Activated CD8-positive, alpha-beta T cell treated with anti-CD3 and anti-CD28 coated beads for 36 hours (primary cell): Measurements from ENCODE around the gene FNBP1L. TPM values are rescaled to one million over a fixed set of nuclear protein-coding genes. Genes with fewer than 3 reads are reported as not detected.

Experiments used
- ATAC-seq: fragments of 200-7000 bp; cut with Tn5 transposase; one replicate; pipeline ENCODE4 v1.10.0; 2021; ENCODE audit warnings: mild to moderate bottlenecking, moderate library complexity
- CTCF ChIA-PET: fragments of 350-600 bp; sonication (Branson Sonifier 250); formaldehyde crosslinking; loops from one replicate; lab custom pipeline; 2021; ENCODE audit warnings: antibody characterized with exemption; lab: Charles Lee
- POLR2A ChIA-PET: fragments of 350-600 bp; sonication (Branson Sonifier 250); formaldehyde crosslinking; loops from one replicate; lab custom pipeline; 2021; ENCODE audit warnings: antibody characterized with exemption; lab: Charles Lee
- DNase-seq: peaks from one replicate; pipeline ENCODE4 v3.0.0-alpha.2; 2020
- H3K27ac Mint-ChIP-seq: one replicate; pipeline ENCODE4 v1.8.0; 2021; ENCODE audit warnings: mild to moderate bottlenecking, mixed read lengths
- H3K27me3 Mint-ChIP-seq: one replicate; pipeline ENCODE4 v1.8.0; 2021; ENCODE audit warnings: mixed read lengths
- H3K36me3 Mint-ChIP-seq: one replicate; pipeline ENCODE4 v1.8.0; 2021; ENCODE audit warnings: low read depth, mixed read lengths
- H3K4me1 Mint-ChIP-seq: one replicate; pipeline ENCODE4 v1.8.0; 2021; ENCODE audit warnings: low read depth, mixed read lengths
- H3K4me3 Mint-ChIP-seq: one replicate; pipeline ENCODE4 v1.8.0; 2021; ENCODE audit warnings: mild to moderate bottlenecking, moderate library complexity, mixed read lengths
- H3K9me3 Mint-ChIP-seq: one replicate; pipeline ENCODE4 v1.8.0; 2021; ENCODE audit warnings: mixed read lengths
- CTCF ChIP-seq: fragments of 200-600 bp; IDR thresholded peaks from one replicate; pipeline ENCODE4 v1.8.0; 2022; ENCODE audit warnings: antibody characterized with exemption, mild to moderate bottlenecking
- intact Hi-C: fragments of 100-400 bp; cut with micrococcal nuclease; formaldehyde crosslinking; loops from one replicate; pipeline ENCODE4 v1.10.0; 2022
- total RNA-seq, 2 experiments: library from RNA; stranded (reverse); gene quantifications; one replicate each; pipeline ENCODE4 v1.2.3, GENCODE V29; 2021

FNBP1L gene
- total RNA-seq, 2 experiments from 2014 or later, result 0.20 to 0.25 TPM

DNA sequence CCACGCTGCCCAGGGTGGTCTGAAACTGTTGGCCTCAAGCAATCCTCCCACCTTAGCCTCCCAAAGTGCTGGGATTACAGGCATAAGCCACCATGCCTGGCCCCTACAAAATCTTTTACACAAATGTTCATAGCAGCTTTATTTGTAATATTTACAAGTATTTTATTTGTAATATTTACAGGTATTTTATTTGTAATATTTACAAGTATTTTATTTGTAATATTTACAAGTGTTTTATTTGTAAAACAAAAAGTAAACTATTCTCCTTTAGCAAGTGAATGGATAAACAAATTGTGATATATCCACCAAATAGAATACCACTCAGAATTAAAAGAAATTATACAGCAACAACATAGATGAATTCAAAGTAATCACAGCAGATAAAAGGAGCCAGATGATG lies 11.4 kb upstream of the FNBP1L start:
- CTCF ChIA-PET, result interaction anchor here (0.6 to 1.8 kb wide), 9 partner anchors 10 to 408 kb away, joined by 3 to 9 read pairs (median 5); no protein-coding TSS in a partner anchor

DNA sequence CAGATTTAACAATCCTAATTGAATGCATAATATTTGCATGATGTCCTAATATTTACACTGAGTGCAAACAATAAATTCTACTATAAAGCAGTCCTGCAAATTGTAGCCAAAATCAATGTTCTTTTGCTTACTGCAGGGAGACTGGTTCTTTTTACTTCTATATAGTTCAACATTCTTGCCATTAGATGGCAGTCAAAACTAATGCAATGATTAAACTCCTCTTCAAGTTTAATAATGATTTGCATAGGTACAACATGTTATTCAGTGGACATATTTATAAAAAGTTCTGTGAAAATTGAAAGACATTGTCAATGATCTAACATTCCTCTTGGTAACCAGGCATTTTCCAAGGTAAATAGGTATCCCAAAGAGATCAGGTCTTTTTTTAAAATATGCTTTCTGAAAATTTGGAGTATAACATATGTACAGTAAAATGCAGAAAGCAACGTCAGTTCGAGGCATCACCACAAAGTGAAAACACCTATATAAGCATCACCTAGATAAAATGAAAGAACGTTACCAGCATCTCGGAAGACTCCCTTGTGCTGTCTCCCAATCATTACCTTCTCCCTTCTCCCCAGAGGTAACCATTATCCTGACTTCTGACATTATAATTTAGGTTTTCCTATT lies 9.8 kb upstream of the FNBP1L start:
- H3K9me3 Mint-ChIP-seq, result no peaks in the 10 kb centered on the region
- peak; percentile 66 for TF ChIP-seq CTCF
- ChIA-PET POLR2A (no interaction called here), CTCF (interaction anchor here (0.8 to 1.8 kb wide), 5 partner anchors 9 to 408 kb away, joined by 3 to 9 read pairs (median 6); no protein-coding TSS in a partner anchor)
- no peak overlapping the region for H3K27ac Mint-ChIP-seq
- no peak overlapping the region for H3K4me3 Mint-ChIP-seq
- DNase-seq (no peak), ATAC-seq (peak; percentile 27)
- H3K36me3 Mint-ChIP-seq, result no peaks in the 10 kb centered on the region
- no peaks in the 10 kb centered on the region for H3K4me1 Mint-ChIP-seq
- peaks cover 6% of the 10 kb centered on the region for H3K27me3 Mint-ChIP-seq
- intact Hi-C loops, result loop anchor here (5.0 to 10.0 kb wide), 3 partner anchors 189 to 409 kb away; no protein-coding TSS in a partner anchor

More for the DNA sequence above, 11.4 kb upstream of the FNBP1L start:
- ATAC-seq (no peak), DNase-seq (no peak)
- POLR2A ChIA-PET, result no interaction called here
- H3K27ac Mint-ChIP-seq, result no peak overlapping the region
- TF ChIP-seq CTCF, result no peak
- H3K27me3 Mint-ChIP-seq, result peaks cover 5% of the 10 kb centered on the region
- H3K9me3 Mint-ChIP-seq, result no peaks in the 10 kb centered on the region
- intact Hi-C loops, result loop anchor here (5.0 to 10.0 kb wide), 3 partner anchors 191 to 411 kb away; no protein-coding TSS in a partner anchor
- H3K4me1 Mint-ChIP-seq, result no peaks in the 10 kb centered on the region
- no peaks in the 10 kb centered on the region for H3K36me3 Mint-ChIP-seq
- no peak overlapping the region for H3K4me3 Mint-ChIP-seq

GRCh38 chr1:93438716-93439115 lies 9.2 kb upstream of the FNBP1L start:
- Mint-ChIP-seq H3K4me1 (no peaks in the 10 kb centered on the region), H3K36me3 (no peaks in the 10 kb centered on the region), H3K9me3 (no peaks in the 10 kb centered on the region), H3K27me3 (peaks cover 9% of the 10 kb centered on the region), H3K4me3 (no peak overlapping the region), H3K27ac (no peak overlapping the region)
- DNase-seq, result no peak
- POLR2A ChIA-PET, result no interaction called here
- ATAC-seq, result no peak
- intact Hi-C loops, result loop anchor here (5.0 to 10.0 kb wide), 3 partner anchors 189 to 409 kb away; no protein-coding TSS in a partner anchor
- TF ChIP-seq CTCF, result no peak
- CTCF ChIA-PET, result no interaction called here

DNA sequence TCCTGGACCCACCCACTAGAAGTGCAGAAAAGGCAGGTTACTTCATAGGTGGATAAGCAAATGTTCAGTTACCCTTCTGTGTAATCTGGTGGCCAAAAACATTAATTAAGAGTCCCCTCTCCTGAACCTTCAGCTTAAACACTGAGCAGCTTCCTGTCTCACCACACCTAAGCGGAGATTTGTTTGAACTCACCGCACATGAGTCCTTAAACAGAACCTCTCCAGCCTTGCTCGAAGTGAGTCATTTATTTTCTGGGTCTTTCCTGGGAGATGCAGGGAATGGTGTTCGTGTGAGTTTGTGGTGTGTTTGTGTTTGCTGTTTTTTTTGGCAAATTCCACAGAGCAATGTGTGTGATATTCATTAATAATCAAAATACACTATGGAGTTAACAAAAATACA lies 7.6 kb upstream of the FNBP1L start:
- Mint-ChIP-seq H3K4me3 (no peak overlapping the region), H3K9me3 (no peaks in the 10 kb centered on the region), H3K4me1 (no peaks in the 10 kb centered on the region), H3K27ac (no peak overlapping the region), H3K27me3 (peaks cover 9% of the 10 kb centered on the region), H3K36me3 (no peaks in the 10 kb centered on the region)
- no peak for ATAC-seq
- intact Hi-C loops, result no loop called here
- no peak for DNase-seq
- no peak for TF ChIP-seq CTCF
- ChIA-PET POLR2A (no interaction called here), CTCF (interaction anchor here (0.8 to 1.0 kb wide), 2 partner anchors 136 to 189 kb away, joined by 3 read pairs; no protein-coding TSS in a partner anchor)

DNA sequence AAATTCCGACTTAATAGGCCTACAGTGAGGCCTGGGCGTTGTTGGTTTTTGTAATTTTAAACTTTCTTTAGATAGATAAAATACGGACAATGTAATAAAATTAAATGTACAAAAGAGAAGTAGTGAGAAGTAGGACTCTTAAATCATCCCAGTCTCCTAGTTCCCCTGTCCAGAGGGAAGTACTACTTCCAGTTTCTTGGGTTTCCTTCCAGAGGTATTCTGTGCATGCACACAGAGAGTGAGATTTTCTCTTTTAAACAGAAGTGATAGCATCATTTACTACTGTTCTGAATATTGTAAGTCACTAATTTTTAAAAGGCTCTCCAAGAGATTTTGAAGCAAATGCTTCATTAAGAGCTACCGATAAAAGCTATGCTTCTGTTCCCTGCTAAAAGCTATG lies 7.2 kb upstream of the FNBP1L start:
- Mint-ChIP-seq H3K4me3 (no peak overlapping the region), H3K27ac (no peak overlapping the region), H3K36me3 (no peaks in the 10 kb centered on the region), H3K4me1 (no peaks in the 10 kb centered on the region), H3K27me3 (peaks cover 11% of the 10 kb centered on the region), H3K9me3 (no peaks in the 10 kb centered on the region)
- no peak for TF ChIP-seq CTCF
- intact Hi-C loops, result no loop called here
- DNase-seq (no peak), ATAC-seq (no peak)
- ChIA-PET POLR2A (no interaction called here), CTCF (interaction anchor here (0.6 to 1.0 kb wide), 2 partner anchors 19 to 136 kb away, joined by 3 to 4 read pairs; no protein-coding TSS in a partner anchor)
